T-cell (primary cell): ENCODE measurements around the gene PRSS48. TPM values are rescaled to one million over a fixed set of nuclear protein-coding genes. Genes with fewer than 3 reads are reported as not detected.
"Not testable (repeated sequence)": the region's sequence is repeated elsewhere in the genome, so short reads cannot be mapped to it uniquely, and the experiment has no call there.

Experiments
- ATAC-seq, 4 experiments: fragments of 200-7000 bp in 3 of 4; fragments of 150-1000 bp in 1 of 4; cut with Tn5 transposase; replicated peaks in 1 of 4; 1 replicate in 3 of 4; 2 replicates in 1 of 4; pipeline ENCODE4 v1.10.0; 2021; ENCODE audit warnings: moderate library complexity in 3 of 4, mild to moderate bottlenecking in 2 of 4, moderate number of reproducible peaks in 1 of 4
- CTCF ChIA-PET, 2 donors: fragments of 300-600 bp; sonication (Branson Sonifier 250); formaldehyde crosslinking; loops; one replicate each; lab custom pipeline; 2022; ENCODE audit warnings: antibody characterized with exemption in 2 of 2; lab: Charles Lee
- POLR2A ChIA-PET, 2 donors: fragments of 300-600 bp; sonication (Branson Sonifier 250); formaldehyde crosslinking; loops; one replicate each; lab custom pipeline; 2022; ENCODE audit warnings: antibody characterized with exemption in 2 of 2; lab: Charles Lee
- DNase-seq, 35 experiments: peaks; one replicate each; pipeline versions ENCODE4 v3.0.0 to v3.0.0-alpha.2; 2013 to 2023
- H3K27ac ChIP-seq: one replicate; pipeline ENCODE4 v1.5.1; 2013; ENCODE audit warnings: low read length
- H3K27me3 ChIP-seq, 2 experiments: replicated peaks in 1 of 2; 1 replicate in 1 of 2; 2 replicates in 1 of 2; pipeline versions ENCODE4 v1.6.1 to v1.7.0; 2013; ENCODE audit warnings: low read length in 1 of 2, mixed read lengths in 1 of 2; ENCODE audit not compliant: control insufficient read depth in 2 of 2, insufficient read depth in 2 of 2; ENCODE audit errors: extremely low read depth in 1 of 2
- H3K36me3 ChIP-seq, 2 donors: 1 replicate in 1 of 2; 2 replicates in 1 of 2; pipeline versions ENCODE4 v1.6.1 to v1.7.0; 2013; ENCODE audit warnings: low read length in 1 of 2; ENCODE audit not compliant: control insufficient read depth in 2 of 2, insufficient read depth in 1 of 2; ENCODE audit errors: extremely low read depth in 1 of 2
- H3K4me1 ChIP-seq, 2 experiments: 1 replicate in 1 of 2; 2 replicates in 1 of 2; pipeline versions ENCODE4 v1.6.1 to v1.7.0; 2013; ENCODE audit warnings: low read length in 2 of 2, mixed read lengths in 1 of 2; ENCODE audit not compliant: insufficient read depth in 2 of 2, control insufficient read depth in 1 of 2; ENCODE audit errors: extremely low read depth in 1 of 2
- H3K4me3 ChIP-seq, 2 donors: 1 replicate in 1 of 2; 2 replicates in 1 of 2; pipeline versions ENCODE4 v1.5.1 to v1.7.0; 2013; ENCODE audit warnings: mild to moderate bottlenecking in 2 of 2, low read length in 1 of 2, moderate library complexity in 1 of 2; ENCODE audit not compliant: control insufficient read depth in 1 of 2; ENCODE audit errors: extremely low read depth in 1 of 2
- H3K9me3 ChIP-seq: 2 replicates; pipeline ENCODE4 v1.7.0; 2013
- H3K27ac Mint-ChIP-seq, 2 donors: one replicate each; pipeline ENCODE4 v1.8.0; 2020 to 2021; ENCODE audit warnings: mild to moderate bottlenecking in 2 of 2, mixed read lengths in 2 of 2
- H3K27me3 Mint-ChIP-seq, 2 donors: one replicate each; pipeline ENCODE4 v1.8.0; 2021 to 2022; ENCODE audit warnings: mixed read lengths in 2 of 2
- H3K36me3 Mint-ChIP-seq: one replicate; pipeline ENCODE4 v1.8.0; 2021; ENCODE audit warnings: mixed read lengths
- H3K4me1 Mint-ChIP-seq, 3 donors: one replicate each; pipeline ENCODE4 v1.8.0; 2020 to 2022; ENCODE audit warnings: mixed read lengths in 3 of 3, mild to moderate bottlenecking in 1 of 3
- H3K4me3 Mint-ChIP-seq, 3 donors: one replicate each; pipeline ENCODE4 v1.8.0; 2020 to 2022; ENCODE audit warnings: mild to moderate bottlenecking in 3 of 3, mixed read lengths in 3 of 3, moderate library complexity in 3 of 3
- H3K9me3 Mint-ChIP-seq, 3 donors: one replicate each; pipeline ENCODE4 v1.8.0; 2020 to 2022; ENCODE audit warnings: mixed read lengths in 3 of 3
- WGBS: methylation state at CpG from one replicate; pipeline ENCODE4 v1.1.5; 2013; ENCODE audit warnings: missing lambda C conversion rate; ENCODE audit not compliant: insufficient coverage; 5-methylcytosine and 5-hydroxymethylcytosine counted together
- total RNA-seq, 35 experiments: library from RNA in 6 of 35; stranded (reverse) in 6 of 35; fragments of 120-200 nt in 1 of 35; gene quantifications; one replicate each; pipeline versions ENCODE4 v1.2.1 to v1.2.4 and lab custom pipeline; 2013 to 2026

PRSS48 gene
- total RNA-seq, 5 donors from 2014 or later (not counting 1 experiment from before 2014, with no cell fraction given) = not detected

GRCh38 chr4:151233600-151233999 lies 43.4 kb upstream of the PRSS48 start:
- H3K4me3 Mint-ChIP-seq = no peak overlapping the region
- no peak for DNase-seq
- H3K9me3 ChIP-seq = no peaks in the 10 kb centered on the region
- peaks cover 16 to 27% of the 10 kb centered on the region in 2 donors for H3K27me3 Mint-ChIP-seq
- H3K4me3 ChIP-seq = no peak overlapping the region
- no peaks in the 10 kb centered on the region for H3K9me3 Mint-ChIP-seq
- no peak overlapping the region for H3K27ac ChIP-seq
- H3K4me1 Mint-ChIP-seq = no peaks in the 10 kb centered on the region
- WGBS = no CpG with 5 or more reads among the region's 5 CpGs
- no peaks in the 10 kb centered on the region for H3K4me1 ChIP-seq
- ChIA-PET CTCF (no interaction called here), POLR2A (no interaction called here)
- H3K36me3 ChIP-seq = no peaks in the 10 kb centered on the region
- peaks cover 0 to 5% of the 10 kb centered on the region in 2 experiments for H3K27me3 ChIP-seq
- H3K36me3 Mint-ChIP-seq = no peaks in the 10 kb centered on the region
- ATAC-seq = no peak
- no peak overlapping the region for H3K27ac Mint-ChIP-seq

- CTCF ChIA-PET, H3K36me3 Mint-ChIP-seq, ATAC-seq, H3K27ac ChIP-seq, H3K9me3 Mint-ChIP-seq, H3K36me3 ChIP-seq, H3K4me3 Mint-ChIP-seq, H3K27ac Mint-ChIP-seq, H3K4me1 Mint-ChIP-seq, H3K27me3 ChIP-seq, POLR2A ChIA-PET, H3K9me3 ChIP-seq, DNase-seq, H3K4me3 ChIP-seq, H3K4me1 ChIP-seq: not testable (repeated sequence)
- WGBS = no CpG with 5 or more reads among the region's 1 CpG
- peaks cover 15 to 25% of the 10 kb centered on the region in 2 donors for H3K27me3 Mint-ChIP-seq
Measured at GRCh38 chr4:151235373-151235772, 41.6 kb upstream of the PRSS48 start.

- no peaks in the 10 kb centered on the region for H3K36me3 Mint-ChIP-seq
- no peak overlapping the region for H3K4me3 ChIP-seq
- H3K27me3 ChIP-seq = peaks cover 0 to 5% of the 10 kb centered on the region in 2 experiments
- peaks cover 15 to 28% of the 10 kb centered on the region in 2 donors for H3K27me3 Mint-ChIP-seq
- ChIA-PET CTCF (no interaction called here), POLR2A (no interaction called here)
- H3K4me1 Mint-ChIP-seq = no peaks in the 10 kb centered on the region
- no peaks in the 10 kb centered on the region for H3K9me3 Mint-ChIP-seq
- WGBS = 96% methylated on average over 23 of the region's 27 CpGs
- H3K4me1 ChIP-seq = no peaks in the 10 kb centered on the region
- H3K27ac ChIP-seq = no peak overlapping the region
- DNase-seq (no peak), ATAC-seq (no peak)
- no peaks in the 10 kb centered on the region for H3K9me3 ChIP-seq
- H3K27ac Mint-ChIP-seq = no peak overlapping the region
- H3K36me3 ChIP-seq = no peaks in the 10 kb centered on the region
- H3K4me3 Mint-ChIP-seq = no peak overlapping the region
Measured at GRCh38 chr4:151236036-151236435, 40.9 kb upstream of the PRSS48 start.

GRCh38 chr4:151238477-151238876 lies 38.5 kb upstream of the PRSS48 start:
- POLR2A ChIA-PET = no interaction called here
- no CpG with 5 or more reads among the region's 3 CpGs for WGBS
- H3K27me3 ChIP-seq = peaks cover 0 to 6% of the 10 kb centered on the region in 2 experiments
- H3K27me3 Mint-ChIP-seq = peaks cover 12 to 22% of the 10 kb centered on the region in 2 donors
- H3K9me3 ChIP-seq = no peaks in the 10 kb centered on the region
- H3K36me3 ChIP-seq = no peaks in the 10 kb centered on the region
- H3K27ac ChIP-seq = no peak overlapping the region
- no peak overlapping the region for H3K4me3 Mint-ChIP-seq
- CTCF ChIA-PET = no interaction called here
- H3K27ac Mint-ChIP-seq = no peak overlapping the region
- no peak overlapping the region for H3K4me3 ChIP-seq
- H3K36me3 Mint-ChIP-seq = no peaks in the 10 kb centered on the region
- H3K4me1 ChIP-seq = no peaks in the 10 kb centered on the region
- H3K9me3 Mint-ChIP-seq = no peaks in the 10 kb centered on the region
- ATAC-seq (no peak), DNase-seq (no peak)
- H3K4me1 Mint-ChIP-seq = no peaks in the 10 kb centered on the region

GRCh38 chr4:151239608-151240007 lies 37.4 kb upstream of the PRSS48 start:
- WGBS = 64% methylated on average over 1 of the region's 3 CpGs
- Mint-ChIP-seq H3K4me3 (no peak overlapping the region), H3K27me3 (peaks cover 14 to 19% of the 10 kb centered on the region in 2 donors), H3K4me1 (no peaks in the 10 kb centered on the region), H3K27ac (no peak overlapping the region), H3K36me3 (no peaks in the 10 kb centered on the region), H3K9me3 (no peaks in the 10 kb centered on the region)
- Histone ChIP-seq H3K9me3 (no peaks in the 10 kb centered on the region), H3K27me3 (peaks cover 0 to 6% of the 10 kb centered on the region in 2 experiments), H3K4me3 (no peak overlapping the region), H3K27ac (no peak overlapping the region), H3K36me3 (no peaks in the 10 kb centered on the region), H3K4me1 (no peaks in the 10 kb centered on the region)
- no peak for DNase-seq
- CTCF ChIA-PET = no interaction called here
- POLR2A ChIA-PET = no interaction called here
- ATAC-seq = no peak

- Mint-ChIP-seq H3K36me3 (no peaks in the 10 kb centered on the region), H3K4me3 (no peak overlapping the region), H3K27me3 (peaks cover 13 to 19% of the 10 kb centered on the region in 2 donors), H3K27ac (no peak overlapping the region), H3K9me3 (no peaks in the 10 kb centered on the region), H3K4me1 (no peaks in the 10 kb centered on the region)
- Histone ChIP-seq H3K36me3 (no peaks in the 10 kb centered on the region), H3K4me3 (no peak overlapping the region), H3K4me1 (no peaks in the 10 kb centered on the region), H3K27me3 (peaks cover 0 to 3% of the 10 kb centered on the region in 2 experiments), H3K27ac (no peak overlapping the region), H3K9me3 (no peaks in the 10 kb centered on the region)
- ChIA-PET POLR2A (no interaction called here), CTCF (no interaction called here)
- DNase-seq = no peak
- WGBS = no CpG with 5 or more reads among the region's 2 CpGs
- no peak for ATAC-seq
Measured at GRCh38 chr4:151242305-151242704, 34.7 kb upstream of the PRSS48 start.

- no peaks in the 10 kb centered on the region for H3K36me3 ChIP-seq
- Mint-ChIP-seq H3K36me3 (no peaks in the 10 kb centered on the region), H3K27ac (no peak overlapping the region), H3K9me3 (no peaks in the 10 kb centered on the region), H3K4me3 (no peak overlapping the region), H3K4me1 (no peaks in the 10 kb centered on the region), H3K27me3 (peaks cover 3 to 4% of the 10 kb centered on the region in 2 donors)
- CTCF ChIA-PET = no interaction called here
- no peak for ATAC-seq
- no peaks in the 10 kb centered on the region for H3K4me1 ChIP-seq
- no peak overlapping the region for H3K4me3 ChIP-seq
- DNase-seq = no peak
- peaks cover 0 to 2% of the 10 kb centered on the region in 2 experiments for H3K27me3 ChIP-seq
- H3K9me3 ChIP-seq = no peaks in the 10 kb centered on the region
- no CpG with 5 or more reads among the region's 2 CpGs for WGBS
- POLR2A ChIA-PET = no interaction called here
- no peak overlapping the region for H3K27ac ChIP-seq
Measured at GRCh38 chr4:151246742-151247141, 30.2 kb upstream of the PRSS48 start.
